Omental fat pad (tissue), 4 donors: ENCODE data around the gene NRCAM. TPM values are rescaled to one million over a fixed set of nuclear protein-coding genes. Genes with fewer than 3 reads are reported as not detected.

Source experiments
- ATAC-seq: fragments of 150-250 bp; one replicate; pipeline ENCODE4 v1.9.1; 2016; ENCODE audit warnings: mild to moderate bottlenecking, moderate library complexity; ENCODE audit not compliant: low FRiP score
- DNase-seq: peaks from one replicate; pipeline ENCODE4 v3.0.0-alpha.2; 2019; ENCODE audit warnings: low spot score
- total RNA-seq, 4 donors: library from RNA; depleted of rRNA; stranded (reverse); fragments of >200 nt; gene quantifications; one replicate each; pipeline ENCODE4 v1.1.0, GENCODE V29; 2016
- TF ChIP-seq, protein P1 (sequence below), 3 donors: fragments of 450-650 bp; IDR thresholded peaks; one replicate each; pipeline ENCODE4 v1.5.1; 2016 to 2017; ENCODE audit warnings: antibody characterized with exemption in 3 of 3, mild to moderate bottlenecking in 3 of 3, moderate library complexity in 2 of 3

NRCAM gene
- total RNA-seq, 4 donors from 2014 or later, result 1.9 to 6.5 (median 4.6) TPM

DNA sequence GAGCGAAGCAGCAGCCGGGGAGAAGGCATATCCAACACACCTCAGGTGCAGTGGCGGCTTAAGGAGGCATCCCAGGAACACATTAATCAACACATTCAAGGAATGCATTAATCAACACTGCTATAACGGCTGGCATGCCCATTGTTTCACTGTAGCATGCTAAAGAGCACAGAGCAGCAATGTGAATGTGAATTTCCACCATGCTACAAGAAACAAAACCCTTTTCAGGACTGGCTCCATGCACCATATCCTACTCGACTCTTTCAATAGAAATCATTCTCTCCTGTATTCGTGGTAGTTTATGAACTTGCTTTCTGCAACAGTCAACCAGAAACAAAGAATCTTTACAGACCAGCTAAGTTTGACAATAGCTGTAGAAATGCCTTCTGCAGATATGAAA is 149.0 kb downstream of the NRCAM start:
- ATAC-seq, result no peak
- TF ChIP-seq, protein P1, sequence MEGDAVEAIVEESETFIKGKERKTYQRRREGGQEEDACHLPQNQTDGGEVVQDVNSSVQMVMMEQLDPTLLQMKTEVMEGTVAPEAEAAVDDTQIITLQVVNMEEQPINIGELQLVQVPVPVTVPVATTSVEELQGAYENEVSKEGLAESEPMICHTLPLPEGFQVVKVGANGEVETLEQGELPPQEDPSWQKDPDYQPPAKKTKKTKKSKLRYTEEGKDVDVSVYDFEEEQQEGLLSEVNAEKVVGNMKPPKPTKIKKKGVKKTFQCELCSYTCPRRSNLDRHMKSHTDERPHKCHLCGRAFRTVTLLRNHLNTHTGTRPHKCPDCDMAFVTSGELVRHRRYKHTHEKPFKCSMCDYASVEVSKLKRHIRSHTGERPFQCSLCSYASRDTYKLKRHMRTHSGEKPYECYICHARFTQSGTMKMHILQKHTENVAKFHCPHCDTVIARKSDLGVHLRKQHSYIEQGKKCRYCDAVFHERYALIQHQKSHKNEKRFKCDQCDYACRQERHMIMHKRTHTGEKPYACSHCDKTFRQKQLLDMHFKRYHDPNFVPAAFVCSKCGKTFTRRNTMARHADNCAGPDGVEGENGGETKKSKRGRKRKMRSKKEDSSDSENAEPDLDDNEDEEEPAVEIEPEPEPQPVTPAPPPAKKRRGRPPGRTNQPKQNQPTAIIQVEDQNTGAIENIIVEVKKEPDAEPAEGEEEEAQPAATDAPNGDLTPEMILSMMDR (IDR thresholded peaks at IDR 0.05), result no peak

DNA sequence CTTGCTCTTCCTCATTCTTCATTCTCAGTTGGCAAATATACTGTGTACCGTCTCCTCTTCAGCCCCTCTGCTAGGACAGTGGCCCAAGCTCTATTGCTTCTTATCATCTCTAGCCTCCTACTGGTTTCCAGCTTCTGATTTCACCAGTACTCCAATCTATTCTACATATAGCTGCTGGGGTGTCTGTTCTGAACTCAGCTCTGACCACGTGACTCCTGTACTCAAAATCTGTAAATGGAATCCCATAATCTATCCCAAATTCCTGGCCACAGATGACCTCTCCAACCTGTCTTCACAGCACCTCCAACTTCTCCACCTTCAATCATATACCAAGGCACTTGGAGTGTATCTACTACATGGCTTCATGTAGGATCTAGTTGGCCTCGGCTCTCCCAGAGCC is 152.9 kb downstream of the NRCAM start:
- ATAC-seq, result no peak
- no peak for DNase-seq
- TF ChIP-seq, protein P1 (IDR thresholded peaks at IDR 0.05), result no peak

More for the DNA sequence above, 149.0 kb downstream of the NRCAM start:
- DNase-seq, result no peak

DNA sequence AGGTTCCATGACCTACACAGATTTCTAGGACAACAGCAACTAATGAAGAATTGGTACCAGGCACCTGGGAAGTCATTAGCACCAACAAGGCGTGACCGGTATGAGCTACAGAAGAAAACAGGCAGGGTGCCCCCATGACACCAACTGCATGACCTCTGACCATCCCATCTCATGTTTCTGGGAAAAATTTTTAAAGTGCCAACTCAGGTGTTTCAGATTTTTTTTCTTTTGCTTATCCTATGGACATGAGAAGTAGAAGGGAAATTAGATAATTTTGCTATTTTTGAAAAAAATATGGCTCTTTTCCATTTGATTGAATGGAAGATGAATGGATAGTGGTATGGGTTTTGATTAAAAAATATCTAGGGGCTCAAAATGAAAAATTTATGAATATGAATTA is 154.8 kb downstream of the NRCAM start:
- no peak for DNase-seq
- ATAC-seq, result no peak
- TF ChIP-seq, protein P1 (IDR thresholded peaks at IDR 0.05), result no peak

DNA sequence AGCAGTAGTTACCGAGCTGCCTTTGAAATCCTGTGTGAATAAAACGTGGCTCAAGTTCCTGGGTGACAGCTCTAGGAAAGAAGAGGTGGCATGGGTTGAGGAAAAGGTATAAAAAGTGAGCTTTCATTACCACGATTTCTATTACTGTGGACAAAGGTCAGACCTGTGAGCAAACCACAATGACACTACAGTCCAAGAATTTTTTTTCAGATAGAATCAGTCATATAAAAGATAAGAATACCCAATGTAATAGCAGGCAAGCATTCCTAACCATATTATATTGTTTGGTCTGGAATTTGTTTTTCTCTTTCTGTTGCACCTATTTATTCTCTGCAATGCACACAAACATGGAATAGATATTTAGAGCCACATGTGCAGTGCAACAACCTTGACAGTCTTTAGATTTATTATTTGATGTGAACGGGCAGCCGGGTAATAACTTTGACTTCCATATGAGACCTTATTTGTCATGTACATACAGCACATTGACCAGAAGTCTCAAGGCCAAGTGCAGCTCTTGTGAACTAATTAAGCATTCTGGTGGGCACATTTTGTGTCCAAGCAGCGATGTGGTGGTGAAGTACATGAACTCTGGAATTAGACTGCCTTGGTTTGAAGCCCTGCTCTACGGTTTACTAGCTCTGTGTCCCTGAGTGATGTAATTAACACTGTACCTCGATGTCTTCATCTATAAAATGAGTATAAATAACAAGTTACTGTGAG is 156.8 kb downstream of the NRCAM start:
- DNase-seq, result no peak
- TF ChIP-seq, protein P1 (IDR thresholded peaks at IDR 0.05), result no peak
- ATAC-seq, result no peak

DNA sequence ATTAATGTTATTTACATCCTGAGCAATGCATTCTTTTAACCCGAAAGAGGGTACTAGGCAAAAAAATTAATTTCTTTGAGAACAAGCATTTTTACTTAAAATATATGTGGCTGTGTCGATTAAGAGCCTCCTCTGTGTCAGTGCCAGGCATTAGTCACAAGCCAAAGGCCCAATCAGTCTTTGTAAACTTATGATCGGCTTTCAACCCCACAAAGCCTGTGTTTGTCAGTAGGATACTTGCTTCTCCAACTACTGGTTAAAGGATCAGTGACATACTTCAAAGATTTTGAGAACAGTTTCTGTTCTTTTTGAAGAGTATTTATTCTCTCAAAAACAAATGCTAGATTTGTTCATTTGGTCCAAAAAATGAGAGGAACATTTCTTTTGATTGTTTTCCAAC is 159.3 kb downstream of the NRCAM start:
- TF ChIP-seq, protein P1 (IDR thresholded peaks at IDR 0.05), result no peak
- ATAC-seq (no peak), DNase-seq (no peak)

DNA sequence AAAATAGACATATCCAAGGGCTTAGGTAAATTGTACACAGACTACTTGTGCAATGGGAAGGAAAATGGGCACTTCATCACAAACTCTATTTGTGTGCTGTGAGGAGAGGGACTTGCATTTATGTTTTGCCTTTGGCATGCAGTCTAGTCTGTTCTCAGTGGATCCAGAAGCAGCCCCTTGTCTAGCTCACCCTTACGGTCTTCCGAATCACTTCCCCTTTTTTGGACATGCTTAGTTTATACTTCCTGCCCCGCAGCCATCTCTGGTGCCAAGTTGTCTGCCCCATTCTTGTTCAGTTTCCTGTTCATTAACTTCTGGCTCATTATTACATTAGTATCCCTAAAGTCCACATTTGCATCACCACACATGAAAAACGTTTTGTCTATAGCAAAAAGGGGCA is 161.6 kb downstream of the NRCAM start:
- ATAC-seq (no peak), DNase-seq (no peak)
- TF ChIP-seq, protein P1 (IDR thresholded peaks at IDR 0.05), result no peak

DNA sequence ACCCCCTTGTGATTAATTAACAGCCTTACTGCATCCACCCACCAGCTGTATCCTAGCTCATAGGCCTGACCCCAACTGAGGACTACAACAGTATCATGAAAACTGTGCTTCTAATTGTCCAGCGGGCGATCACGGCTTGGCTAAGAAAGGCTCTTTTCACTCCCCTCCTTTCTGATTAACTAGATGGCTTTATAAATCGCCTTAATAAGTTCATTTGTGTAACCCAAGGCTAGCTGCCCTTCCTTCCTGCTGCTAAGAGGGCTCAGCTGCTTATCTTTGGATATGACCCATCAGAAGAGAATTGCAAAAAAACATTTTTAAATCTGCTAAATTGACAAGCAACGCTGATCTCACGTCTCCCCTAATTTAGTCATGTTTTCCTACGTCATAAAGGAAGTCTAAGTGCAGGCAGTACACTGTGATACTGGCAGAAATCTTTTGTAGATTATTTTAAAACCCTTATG is 163.1 kb downstream of the NRCAM start:
- TF ChIP-seq, protein P1 (IDR thresholded peaks at IDR 0.05), result no peak
- no peak for ATAC-seq

More for the DNA sequence above, 163.1 kb downstream of the NRCAM start:
- DNase-seq, result no peak
